Measurements from ENCODE around the gene ALDH1B1. TPM values are rescaled to one million over a fixed set of nuclear protein-coding genes. Genes with fewer than 3 reads are reported as not detected.

Gene ALDH1B1
- polyA plus RNA-seq, 1 of the 3 experiments (the other 2 are of a cell fraction): 16.5 TPM

GRCh38 chr9:38374847-38375571, 17.5 kb upstream of the ALDH1B1 start:
- WGBS (ENCODE audit: low lambda C conversion rate): 77% methylated on average over 5 of the region's 5 CpGs
- Histone ChIP-seq H4K20me1 (ENCODE audit: insufficient read depth) (no peaks in the 10 kb centered on the region), H3K4me1 (ENCODE audit: control insufficient read depth in 1 of 2, insufficient read depth in 2 of 2, low read depth in 1 of 2, low read length in 1 of 2) (peaks cover 0 to 28% of the 10 kb centered on the region in 2 experiments; a peak in 2 of 4 replicates), H3F3A (replicated peaks; ENCODE audit: insufficient read depth) (no peaks in the 10 kb centered on the region), H3K27ac (ENCODE audit: low read depth in 2 of 2, low read length in 1 of 2) (no peak overlapping the region), H3K27me3 (ENCODE audit: insufficient read depth) (peaks cover 14% of the 10 kb centered on the region; the same call in 1 of the 2 replicates), H3K79me2 (ENCODE audit: insufficient read depth) (no peaks in the 10 kb centered on the region), H3K9me2 (no peaks in the 10 kb centered on the region), H3K4me2 (no peak overlapping the region), H2AFZ (ENCODE audit: low read depth) (no peak overlapping the region), H3K4me3 (ENCODE audit: low read depth in 2 of 2, low read length in 1 of 2) (no peak overlapping the region), H3K9ac (no peak overlapping the region), H3K36me3 (replicated peaks in 1 of 2; ENCODE audit: control insufficient read depth in 1 of 2, insufficient read depth in 2 of 2, low read length in 1 of 2) (no peaks in the 10 kb centered on the region), H3K9me3 (no peaks in the 10 kb centered on the region)
- DNase-seq: no peak
- POLR2A ChIA-PET: no interaction called here
- CTCF ChIA-PET: interaction anchor here (0.9 to 2.9 kb wide), 11 partner anchors 8 to 461 kb away, joined by 3 to 10 read pairs (median 4); no protein-coding TSS in a partner anchor
- TF ChIP-seq TCF12 (IDR thresholded peaks at IDR 0.05) (no peak), EP300 (IDR thresholded peaks at IDR 0.05; ENCODE audit: borderline replicate concordance in 1 of 2, low read depth in 1 of 2, low read length in 1 of 2) (no peak), RFX5 (IDR thresholded peaks at IDR 0.05; ENCODE audit: low read length) (no peak), FOSL2 (IDR thresholded peaks at IDR 0.05; ENCODE audit: borderline replicate concordance, low read depth) (no peak), SIN3A (IDR thresholded peaks at IDR 0.05; ENCODE audit: borderline replicate concordance, low read depth, low read length) (no peak), NFIC (IDR thresholded peaks at IDR 0.05; ENCODE audit: borderline replicate concordance) (no peak), SMC3 (IDR thresholded peaks at IDR 0.05; ENCODE audit: low read depth, low read length) (no peak), REST (IDR thresholded peaks at IDR 0.05; ENCODE audit: low read depth, low read length) (no peak), RAD21 (IDR thresholded peaks at IDR 0.05; ENCODE audit: low read length) (no peak), GABPA (IDR thresholded peaks at IDR 0.05; ENCODE audit: low read depth) (no peak), EZH2phosphoT487 (IDR thresholded peaks at IDR 0.05; ENCODE audit: borderline replicate concordance, low read depth) (no peak), MEF2A (IDR thresholded peaks at IDR 0.05; ENCODE audit: borderline replicate concordance, low read depth) (no peak), MAX (IDR thresholded peaks at IDR 0.05; ENCODE audit: low read depth) (no peak), POLR2AphosphoS5 (IDR thresholded peaks at IDR 0.05; ENCODE audit: low read depth, low read length) (no peak), ELF1 (IDR thresholded peaks at IDR 0.05) (no peak), USF1 (IDR thresholded peaks at IDR 0.05; ENCODE audit: borderline replicate concordance, low read depth) (no peak), YY1 (IDR thresholded peaks at IDR 0.05; ENCODE audit: low read depth) (no peak)
